ENCODE data around the gene BRAT1.
"Not testable (repeated sequence)": the region's sequence is repeated elsewhere in the genome, so short reads cannot be mapped to it uniquely, and the experiment has no call there.

The BRAT1 gene

GRCh38 chr7:2555121-2556052 lies at the start of gene BRAT1:
Gene BRAT1 (minus strand): TSS chr7:2555524. CDS start chr7:2554431, 1,093 bp downstream.
- DNase-seq (ENCODE audit: low read depth), result peak; percentile 82

- no peak for DNase-seq (ENCODE audit: low read depth)
Measured at GRCh38 chr7:2604608-2605174, 49.4 kb upstream of the BRAT1 start.

- DNase-seq (ENCODE audit: low read depth), result no peak
Measured at GRCh38 chr7:2603044-2603965, 48.0 kb upstream of the BRAT1 start.

GRCh38 chr7:2602406-2603043 lies 47.2 kb upstream of the BRAT1 start:
- DNase-seq (ENCODE audit: low read depth), result no peak

GRCh38 chr7:2601907-2602306 lies 46.6 kb upstream of the BRAT1 start:
- no peak for DNase-seq (ENCODE audit: low read depth)

- no peak for DNase-seq (ENCODE audit: low read depth)
Measured at GRCh38 chr7:2601065-2601464, 45.7 kb upstream of the BRAT1 start.

GRCh38 chr7:2598154-2598823 lies 43.0 kb upstream of the BRAT1 start:
- DNase-seq (ENCODE audit: low read depth), result no peak

GRCh38 chr7:2597273-2597640 lies 41.9 kb upstream of the BRAT1 start:
- no peak for DNase-seq (ENCODE audit: low read depth)

GRCh38 chr7:2596464-2597272 lies 41.3 kb upstream of the BRAT1 start:
- DNase-seq (ENCODE audit: low read depth), result no peak

- no peak for DNase-seq (ENCODE audit: low read depth)
Measured at GRCh38 chr7:2595258-2595860, 40.0 kb upstream of the BRAT1 start.

- no peak for DNase-seq (ENCODE audit: low read depth)
Measured at GRCh38 chr7:2594599-2594998, 39.3 kb upstream of the BRAT1 start.

GRCh38 chr7:2593036-2593727 lies 37.9 kb upstream of the BRAT1 start:
- DNase-seq (ENCODE audit: low read depth), result no peak

GRCh38 chr7:2592375-2592865 lies 37.1 kb upstream of the BRAT1 start:
- no peak for DNase-seq (ENCODE audit: low read depth)

GRCh38 chr7:2589941-2590340 lies 34.6 kb upstream of the BRAT1 start:
- not testable (repeated sequence) for DNase-seq (ENCODE audit: low read depth)

- no peak for DNase-seq (ENCODE audit: low read depth)
Measured at GRCh38 chr7:2589341-2589740, 34.0 kb upstream of the BRAT1 start.

- DNase-seq (ENCODE audit: low read depth), result no peak
Measured at GRCh38 chr7:2587778-2588177, 32.5 kb upstream of the BRAT1 start.

GRCh38 chr7:2587134-2587533 lies 31.8 kb upstream of the BRAT1 start:
- no peak for DNase-seq (ENCODE audit: low read depth)

GRCh38 chr7:2586326-2587020 lies 31.1 kb upstream of the BRAT1 start:
- no peak for DNase-seq (ENCODE audit: low read depth)

- no peak for DNase-seq (ENCODE audit: low read depth)
Measured at GRCh38 chr7:2585446-2585845, 30.1 kb upstream of the BRAT1 start.

All from CMK (cell line).